ENCODE data around the gene NUBPL. TPM values are rescaled to one million over a fixed set of nuclear protein-coding genes. Genes with fewer than 3 reads are reported as not detected.
"Not testable (repeated sequence)": the region's sequence is repeated elsewhere in the genome, so short reads cannot be mapped to it uniquely, and the experiment has no call there.

Gene NUBPL
- total RNA-seq, 1 donor from 2014 or later, result 9.8 TPM

DNA sequence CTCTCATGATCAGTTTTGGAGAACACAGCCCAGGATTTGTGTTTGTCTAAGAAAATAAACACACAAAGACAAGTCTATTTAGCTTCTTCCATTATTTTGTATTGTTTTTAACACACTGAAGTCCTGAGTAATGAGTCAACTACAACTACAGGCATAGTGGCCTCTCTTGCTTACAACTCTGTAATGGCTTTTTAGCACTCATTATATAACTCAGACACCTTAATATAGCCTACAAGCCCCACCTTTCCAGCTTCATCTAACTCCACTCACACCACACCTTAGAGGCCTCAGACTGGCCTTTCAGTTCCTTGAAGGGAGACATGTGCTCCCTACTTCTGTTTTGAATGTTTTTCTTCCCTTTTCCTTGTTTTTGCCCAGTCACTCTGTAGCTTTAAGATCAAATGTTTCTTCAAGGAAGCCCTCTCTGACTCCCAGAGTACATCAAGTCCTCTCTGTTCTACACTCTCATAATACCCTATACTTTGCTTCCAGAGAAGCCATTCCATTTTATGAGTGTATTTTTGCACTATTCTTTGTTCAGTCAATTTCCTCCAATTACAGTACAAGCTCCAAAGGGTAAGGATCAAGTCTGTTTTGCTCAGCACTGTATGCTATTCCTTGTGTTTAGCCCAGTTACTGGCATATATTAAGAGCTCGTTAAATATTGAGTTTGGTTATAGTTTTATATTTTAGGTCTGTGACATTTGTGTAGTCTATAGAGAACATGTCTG is 282.3 kb downstream of the NUBPL start:
- H3K36me3 ChIP-seq (ENCODE audit: control insufficient read depth, insufficient read depth, low read length), result no peaks in the 10 kb centered on the region
- TF ChIP-seq, protein P1, sequence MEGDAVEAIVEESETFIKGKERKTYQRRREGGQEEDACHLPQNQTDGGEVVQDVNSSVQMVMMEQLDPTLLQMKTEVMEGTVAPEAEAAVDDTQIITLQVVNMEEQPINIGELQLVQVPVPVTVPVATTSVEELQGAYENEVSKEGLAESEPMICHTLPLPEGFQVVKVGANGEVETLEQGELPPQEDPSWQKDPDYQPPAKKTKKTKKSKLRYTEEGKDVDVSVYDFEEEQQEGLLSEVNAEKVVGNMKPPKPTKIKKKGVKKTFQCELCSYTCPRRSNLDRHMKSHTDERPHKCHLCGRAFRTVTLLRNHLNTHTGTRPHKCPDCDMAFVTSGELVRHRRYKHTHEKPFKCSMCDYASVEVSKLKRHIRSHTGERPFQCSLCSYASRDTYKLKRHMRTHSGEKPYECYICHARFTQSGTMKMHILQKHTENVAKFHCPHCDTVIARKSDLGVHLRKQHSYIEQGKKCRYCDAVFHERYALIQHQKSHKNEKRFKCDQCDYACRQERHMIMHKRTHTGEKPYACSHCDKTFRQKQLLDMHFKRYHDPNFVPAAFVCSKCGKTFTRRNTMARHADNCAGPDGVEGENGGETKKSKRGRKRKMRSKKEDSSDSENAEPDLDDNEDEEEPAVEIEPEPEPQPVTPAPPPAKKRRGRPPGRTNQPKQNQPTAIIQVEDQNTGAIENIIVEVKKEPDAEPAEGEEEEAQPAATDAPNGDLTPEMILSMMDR (IDR thresholded peaks at IDR 0.05; ENCODE audit: insufficient read depth, low read length, poor library complexity, severe bottlenecking), result no peak
- H3K4me3 ChIP-seq (ENCODE audit: low read depth, low read length), result no peak overlapping the region
- no peak for DNase-seq (ENCODE audit: low read depth)
- H3K27me3 ChIP-seq (ENCODE audit: control insufficient read depth, insufficient read depth, low read length), result no peaks in the 10 kb centered on the region

DNA sequence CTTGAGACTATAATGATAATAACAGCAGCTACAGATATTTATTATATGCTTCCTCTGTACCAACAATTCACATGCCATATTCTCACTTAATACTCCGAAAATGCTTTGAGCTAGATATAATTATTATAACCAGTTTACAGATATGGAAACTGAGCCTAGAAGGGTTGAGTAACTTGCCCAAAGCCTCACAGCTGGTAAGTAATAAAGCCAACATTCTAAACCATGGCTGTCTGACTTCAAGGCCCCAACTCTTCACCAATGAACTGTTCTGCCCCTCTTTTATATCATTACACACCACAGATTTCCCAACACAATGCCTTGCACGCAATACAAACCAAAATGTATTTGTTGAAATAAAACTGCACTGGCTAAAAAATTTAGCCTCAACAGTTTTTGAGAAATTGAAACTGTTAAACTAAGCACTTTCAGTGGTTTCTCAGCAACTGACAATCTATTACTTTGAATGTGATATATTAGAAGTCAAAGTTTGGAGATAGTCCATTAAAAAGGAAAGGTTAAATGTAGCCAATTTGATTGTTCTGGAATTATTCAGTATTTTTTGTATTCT is 293.4 kb downstream of the NUBPL start:
- H3K4me3 ChIP-seq (ENCODE audit: low read depth, low read length), result no peak overlapping the region
- no peaks in the 10 kb centered on the region for H3K36me3 ChIP-seq (ENCODE audit: control insufficient read depth, insufficient read depth, low read length)
- TF ChIP-seq, protein P1 (IDR thresholded peaks at IDR 0.05; ENCODE audit: insufficient read depth, low read length, poor library complexity, severe bottlenecking), result no peak
- DNase-seq (ENCODE audit: low read depth), result no peak
- H3K27me3 ChIP-seq (ENCODE audit: control insufficient read depth, insufficient read depth, low read length), result no peaks in the 10 kb centered on the region

DNA sequence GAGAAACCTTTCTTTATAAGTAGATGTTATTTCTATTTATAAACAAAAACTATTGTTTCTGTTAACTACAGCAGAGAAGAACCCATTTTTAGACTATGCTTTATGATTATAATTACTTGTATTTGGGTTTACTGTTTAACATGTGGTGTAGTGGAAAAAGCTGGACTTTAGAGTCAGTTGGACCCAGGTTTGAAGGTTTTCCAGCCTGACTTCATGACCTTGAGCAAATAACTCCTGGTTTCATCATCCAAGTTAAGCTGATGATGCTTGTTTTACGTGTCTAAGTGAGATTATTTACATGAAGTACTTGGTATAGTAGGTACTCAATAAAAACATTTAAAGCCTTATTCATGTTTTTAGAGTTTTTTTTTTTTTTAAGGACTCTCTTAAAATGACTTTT is 294.1 kb downstream of the NUBPL start:
- Histone ChIP-seq H3K4me3 (ENCODE audit: low read depth, low read length) (no peak overlapping the region), H3K27me3 (ENCODE audit: control insufficient read depth, insufficient read depth, low read length) (no peaks in the 10 kb centered on the region), H3K36me3 (ENCODE audit: control insufficient read depth, insufficient read depth, low read length) (no peaks in the 10 kb centered on the region)
- no peak for DNase-seq (ENCODE audit: low read depth)
- TF ChIP-seq, protein P1 (IDR thresholded peaks at IDR 0.05; ENCODE audit: insufficient read depth, low read length, poor library complexity, severe bottlenecking), result no peak

DNA sequence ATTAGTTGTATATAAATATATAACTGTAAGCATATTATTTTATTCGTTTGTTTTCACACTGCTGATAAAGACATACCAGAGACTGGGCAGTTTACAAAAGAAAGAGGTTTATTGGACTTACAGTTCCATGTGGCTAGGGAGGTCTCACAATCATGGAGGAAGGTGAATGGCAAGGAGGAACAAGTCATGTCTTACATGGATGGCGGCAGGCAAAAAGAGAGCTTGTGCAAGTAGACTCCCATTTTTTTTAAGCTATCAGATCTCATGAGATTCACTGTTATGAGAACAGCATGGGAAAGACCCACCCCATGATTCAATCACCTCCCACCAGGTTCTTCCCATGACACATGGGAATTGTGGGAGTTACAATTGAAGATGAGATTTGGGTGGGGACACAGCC is 294.8 kb downstream of the NUBPL start:
- H3K4me3 ChIP-seq (ENCODE audit: low read depth, low read length); H3K36me3 ChIP-seq (ENCODE audit: control insufficient read depth, insufficient read depth, low read length); DNase-seq (ENCODE audit: low read depth); H3K27me3 ChIP-seq (ENCODE audit: control insufficient read depth, insufficient read depth, low read length): not testable (repeated sequence)

DNA sequence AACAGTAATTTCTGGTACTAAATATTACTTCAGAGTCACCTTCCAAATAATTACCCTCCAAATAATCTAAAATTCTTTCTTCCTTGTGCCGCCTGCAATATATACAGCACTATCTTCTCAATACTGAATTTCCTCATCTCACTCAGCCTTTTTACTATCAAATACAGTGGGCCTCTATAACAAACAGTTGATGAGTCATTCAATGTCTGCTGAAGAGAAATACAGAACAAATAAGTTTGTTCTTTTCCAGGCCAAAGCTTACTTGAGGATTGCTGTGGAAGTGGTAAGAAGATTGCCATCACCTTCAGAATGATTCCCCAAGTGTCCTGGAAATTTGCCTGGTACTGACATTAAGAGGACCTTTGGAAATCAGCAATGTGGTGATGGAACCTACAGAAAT is 297.7 kb downstream of the NUBPL start:
- Histone ChIP-seq H3K4me3 (ENCODE audit: low read depth, low read length) (no peak overlapping the region), H3K36me3 (ENCODE audit: control insufficient read depth, insufficient read depth, low read length) (no peaks in the 10 kb centered on the region), H3K27me3 (ENCODE audit: control insufficient read depth, insufficient read depth, low read length) (no peaks in the 10 kb centered on the region)
- TF ChIP-seq, protein P1 (IDR thresholded peaks at IDR 0.05; ENCODE audit: insufficient read depth, low read length, poor library complexity, severe bottlenecking), result no peak
- DNase-seq (ENCODE audit: low read depth), result no peak

DNA sequence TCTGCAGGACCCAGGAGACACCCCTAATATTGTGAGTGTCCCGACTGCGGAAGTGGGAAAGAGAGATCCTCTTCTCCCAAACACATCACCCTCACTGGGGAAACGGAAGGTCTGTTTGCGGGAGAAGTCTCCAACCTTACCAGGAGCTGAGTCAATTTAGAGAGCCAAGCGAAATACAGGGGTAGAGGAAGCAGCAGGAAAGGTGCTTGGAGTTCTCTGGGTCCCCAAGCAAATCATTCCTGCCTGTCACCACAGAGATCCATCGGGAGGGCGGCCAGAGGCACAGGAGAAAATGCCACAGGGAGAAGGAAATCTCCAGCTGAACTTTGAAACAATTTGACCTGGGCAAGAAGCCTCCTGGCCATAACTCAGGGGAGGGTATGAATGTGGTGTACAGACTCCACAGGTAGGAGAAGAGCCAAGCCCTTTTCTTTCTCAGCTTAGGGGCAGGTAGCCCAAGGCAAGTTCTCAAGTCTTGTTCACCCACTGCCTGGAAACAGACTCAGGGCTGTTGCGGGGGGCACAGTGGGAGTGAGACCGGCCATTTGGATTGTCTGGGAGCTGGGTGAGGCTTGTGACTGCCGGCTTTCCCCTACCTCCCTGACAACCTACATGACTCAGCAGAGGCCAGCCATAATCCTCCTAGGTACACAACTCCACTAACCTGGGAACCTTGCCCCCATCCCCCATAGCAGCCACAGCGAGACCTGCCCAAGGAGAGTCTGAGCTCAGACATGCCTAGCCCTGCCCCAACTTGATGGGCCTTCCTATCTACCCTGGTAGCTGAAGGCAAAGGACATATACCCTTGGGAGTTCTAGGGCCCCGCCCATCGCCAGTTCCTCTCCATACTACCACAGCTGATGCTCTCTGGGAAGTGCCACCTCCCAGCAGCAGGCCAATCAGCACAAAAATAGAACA is 304.0 kb downstream of the NUBPL start:
- TF ChIP-seq, protein P1 (IDR thresholded peaks at IDR 0.05; ENCODE audit: insufficient read depth, low read length, poor library complexity, severe bottlenecking), result no peak
- Histone ChIP-seq H3K27me3 (ENCODE audit: control insufficient read depth, insufficient read depth, low read length) (no peaks in the 10 kb centered on the region), H3K4me3 (ENCODE audit: low read depth, low read length) (no peak overlapping the region), H3K36me3 (ENCODE audit: control insufficient read depth, insufficient read depth, low read length) (no peaks in the 10 kb centered on the region)
- DNase-seq (ENCODE audit: low read depth), result no peak

Data from kidney epithelial cell (primary cell).